ENCODE measurements around the gene GUCA1A. TPM values are rescaled to one million over a fixed set of nuclear protein-coding genes. Genes with fewer than 3 reads are reported as not detected.
A peak's percentile ranks its signal among the peaks of the same experiment; 100 is the strongest.
"Not testable (repeated sequence)": the region's sequence is repeated elsewhere in the genome, so short reads cannot be mapped to it uniquely, and the experiment has no call there.

The GUCA1A gene
- total RNA-seq, 2 experiments from 2014 or later, result 0.20 TPM; not detected in 1

DNA sequence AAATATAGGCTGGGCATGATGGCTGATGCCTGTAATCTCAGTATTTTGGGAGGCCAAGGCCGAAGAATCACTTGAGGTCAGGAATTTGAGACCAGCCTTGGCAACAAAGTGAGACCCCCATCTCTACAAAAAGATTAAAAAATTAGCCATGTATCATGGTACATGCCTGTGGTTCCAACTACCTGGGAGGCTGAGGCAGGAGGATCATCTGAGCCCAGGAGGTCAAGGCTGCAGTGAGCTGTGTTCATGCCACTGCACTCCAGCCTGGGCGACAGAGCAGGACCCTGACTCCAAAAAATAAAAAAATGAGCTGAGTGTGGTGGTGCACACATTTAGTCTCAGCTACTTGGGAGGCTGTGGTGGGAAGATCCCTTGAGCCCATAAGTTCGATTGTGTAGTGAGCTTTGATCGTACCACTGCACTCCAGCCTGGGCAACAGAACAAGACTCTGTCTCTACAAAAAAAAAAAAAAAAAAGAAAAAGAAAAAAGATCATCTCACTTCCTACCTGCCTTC is 31.7 kb downstream of the GUCA1A start:
- Mint-ChIP-seq H3K4me1 (ENCODE audit: low read depth) (peaks cover 3% of the 10 kb centered on the region), H3K4me3 (no peak overlapping the region), H3K27me3 (no peaks in the 10 kb centered on the region), H3K9me3 (no peaks in the 10 kb centered on the region), H3K27ac (no peak overlapping the region), H3K36me3 (ENCODE audit: low read depth) (peaks cover 36% of the 10 kb centered on the region)
- CTCF ChIA-PET, result interaction anchor here (1.1 to 2.5 kb wide), 3 partner anchors 12 to 343 kb away, joined by 3 to 11 read pairs (median 4); no protein-coding TSS in a partner anchor
- TF ChIP-seq, protein P1, sequence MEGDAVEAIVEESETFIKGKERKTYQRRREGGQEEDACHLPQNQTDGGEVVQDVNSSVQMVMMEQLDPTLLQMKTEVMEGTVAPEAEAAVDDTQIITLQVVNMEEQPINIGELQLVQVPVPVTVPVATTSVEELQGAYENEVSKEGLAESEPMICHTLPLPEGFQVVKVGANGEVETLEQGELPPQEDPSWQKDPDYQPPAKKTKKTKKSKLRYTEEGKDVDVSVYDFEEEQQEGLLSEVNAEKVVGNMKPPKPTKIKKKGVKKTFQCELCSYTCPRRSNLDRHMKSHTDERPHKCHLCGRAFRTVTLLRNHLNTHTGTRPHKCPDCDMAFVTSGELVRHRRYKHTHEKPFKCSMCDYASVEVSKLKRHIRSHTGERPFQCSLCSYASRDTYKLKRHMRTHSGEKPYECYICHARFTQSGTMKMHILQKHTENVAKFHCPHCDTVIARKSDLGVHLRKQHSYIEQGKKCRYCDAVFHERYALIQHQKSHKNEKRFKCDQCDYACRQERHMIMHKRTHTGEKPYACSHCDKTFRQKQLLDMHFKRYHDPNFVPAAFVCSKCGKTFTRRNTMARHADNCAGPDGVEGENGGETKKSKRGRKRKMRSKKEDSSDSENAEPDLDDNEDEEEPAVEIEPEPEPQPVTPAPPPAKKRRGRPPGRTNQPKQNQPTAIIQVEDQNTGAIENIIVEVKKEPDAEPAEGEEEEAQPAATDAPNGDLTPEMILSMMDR (IDR thresholded peaks at IDR 0.05), result no peak
- intact Hi-C loops (cut with micrococcal nuclease), result no loop called here
- DNase-seq (no peak), ATAC-seq (no peak)
- POLR2A ChIA-PET, result interaction anchor here (1.0 kb wide), 1 partner anchor 12 kb away, joined by 3 read pairs; no protein-coding TSS in a partner anchor

DNA sequence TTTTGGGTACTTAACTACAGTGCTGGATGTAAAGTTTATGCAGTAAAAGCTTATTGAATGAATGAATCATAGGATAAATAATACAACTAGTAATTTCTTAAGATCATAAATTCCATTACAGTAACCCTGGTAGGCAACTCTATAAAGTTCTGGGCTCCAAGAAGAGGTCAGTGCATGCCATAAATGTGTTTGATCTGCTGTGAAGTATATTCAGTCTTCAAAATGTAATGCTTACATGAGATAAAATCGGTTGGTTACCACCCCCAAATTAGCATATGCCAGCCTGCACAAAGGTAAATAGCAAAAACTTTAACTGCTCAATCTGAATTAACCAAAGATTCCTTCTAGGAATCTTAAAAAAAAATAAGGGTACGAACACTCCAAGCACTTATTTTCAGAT is 34.4 kb downstream of the GUCA1A start:
- DNase-seq; H3K9me3 Mint-ChIP-seq; POLR2A ChIA-PET; H3K27me3 Mint-ChIP-seq; ATAC-seq; intact Hi-C loops (cut with micrococcal nuclease); H3K4me1 Mint-ChIP-seq (ENCODE audit: low read depth); H3K27ac Mint-ChIP-seq; H3K4me3 Mint-ChIP-seq: not testable (repeated sequence)
- CTCF ChIA-PET, result interaction anchor here (1.0 kb wide), 1 partner anchor 340 kb away, joined by 3 read pairs; no protein-coding TSS in a partner anchor
- H3K36me3 Mint-ChIP-seq (ENCODE audit: low read depth), result peaks cover 39% of the 10 kb centered on the region

DNA sequence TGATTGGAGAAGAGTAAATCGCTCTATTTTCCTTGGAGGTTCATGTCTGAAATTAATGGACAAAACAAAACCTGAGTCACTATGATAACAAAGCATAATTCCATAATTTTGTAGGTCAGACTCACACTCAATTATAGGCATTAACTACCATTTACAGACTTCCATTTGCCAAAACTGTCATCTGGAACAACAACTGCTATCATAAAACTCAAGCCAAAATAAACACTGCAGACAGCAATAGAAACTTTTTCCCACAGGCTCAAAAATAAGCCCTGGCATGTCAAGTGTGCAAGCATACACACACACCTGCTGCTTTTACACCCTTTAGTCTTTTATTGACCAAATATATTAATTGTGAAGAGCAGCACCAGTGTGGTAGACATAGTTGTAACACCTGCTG is 37.4 kb downstream of the GUCA1A start:
- TF ChIP-seq, protein P1 (IDR thresholded peaks at IDR 0.05), result no peak
- Mint-ChIP-seq H3K27ac (no peak overlapping the region), H3K27me3 (no peaks in the 10 kb centered on the region), H3K9me3 (no peaks in the 10 kb centered on the region), H3K4me1 (ENCODE audit: low read depth) (peaks cover 16% of the 10 kb centered on the region), H3K4me3 (no peak overlapping the region), H3K36me3 (ENCODE audit: low read depth) (peaks cover 42% of the 10 kb centered on the region)
- ATAC-seq (no peak), DNase-seq (no peak)
- ChIA-PET CTCF (no interaction called here), POLR2A (no interaction called here)
- intact Hi-C loops (cut with micrococcal nuclease), result loop anchor here (10.0 kb wide), 1 partner anchor 286 kb away; the partner anchor contains the start of genes BYSL and MED20

DNA sequence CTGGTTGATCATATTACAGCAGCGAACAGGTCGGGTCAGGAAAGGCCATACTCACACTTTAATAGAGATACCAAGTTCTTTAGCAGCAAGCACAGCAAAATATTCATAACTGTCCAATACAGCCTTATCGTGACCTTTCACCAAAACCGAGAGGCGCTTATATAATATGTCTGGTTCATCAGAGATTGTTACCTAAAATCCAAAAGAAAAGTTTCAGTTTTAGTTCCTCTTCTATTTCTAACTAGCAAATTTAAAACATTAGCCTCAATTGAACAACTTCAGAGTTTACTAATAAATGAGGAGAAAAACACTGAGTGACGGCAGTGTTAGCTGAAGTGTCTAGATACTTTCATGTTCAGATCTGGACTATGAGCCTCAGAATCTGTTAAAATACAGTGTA is 38.6 kb downstream of the GUCA1A start:
- TF ChIP-seq, protein P1 (IDR thresholded peaks at IDR 0.05), result no peak

DNA sequence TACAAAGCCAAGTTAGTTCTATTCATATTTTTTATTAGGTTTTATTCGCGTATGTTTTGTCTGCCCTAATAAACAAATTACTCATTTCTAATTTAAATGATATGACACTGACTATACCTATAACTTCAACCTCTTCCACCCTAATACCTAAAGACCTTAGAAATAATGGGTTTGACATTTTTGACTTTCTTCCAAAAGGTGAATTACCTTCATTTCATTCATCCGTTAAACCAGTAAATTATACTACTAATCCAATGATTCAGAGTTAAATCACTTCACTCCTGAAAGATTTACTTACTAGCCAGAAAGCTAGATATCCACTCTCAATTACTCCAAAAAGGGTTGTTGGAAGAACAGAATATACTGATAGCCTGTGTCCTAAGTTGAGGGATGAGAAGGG is 39.3 kb downstream of the GUCA1A start:
- intact Hi-C loops (cut with micrococcal nuclease), result loop anchor here (10.0 kb wide), 1 partner anchor 288 kb away; the partner anchor contains the start of genes BYSL and MED20
- peaks cover 40% of the 10 kb centered on the region for H3K36me3 Mint-ChIP-seq (ENCODE audit: low read depth)
- DNase-seq (no peak), ATAC-seq (no peak)
- H3K4me3 Mint-ChIP-seq, result no peak overlapping the region
- ChIA-PET CTCF (interaction anchor here (0.9 to 5.1 kb wide), 4 partner anchors 48 to 335 kb away, joined by 3 to 53 read pairs (median 7); no protein-coding TSS in a partner anchor), POLR2A (no interaction called here)
- no peaks in the 10 kb centered on the region for H3K9me3 Mint-ChIP-seq
- H3K27ac Mint-ChIP-seq, result no peak overlapping the region
- TF ChIP-seq, protein P1 (IDR thresholded peaks at IDR 0.05), result no peak
- H3K27me3 Mint-ChIP-seq, result no peaks in the 10 kb centered on the region
- peaks cover 28% of the 10 kb centered on the region for H3K4me1 Mint-ChIP-seq (ENCODE audit: low read depth)

More for the DNA sequence above, 38.6 kb downstream of the GUCA1A start:
- ATAC-seq, result no peak
- no peaks in the 10 kb centered on the region for H3K9me3 Mint-ChIP-seq
- ChIA-PET POLR2A (no interaction called here), CTCF (interaction anchor here (0.9 to 1.8 kb wide), 2 partner anchors 108 to 336 kb away, joined by 5 to 9 read pairs; no protein-coding TSS in a partner anchor)
- H3K27ac Mint-ChIP-seq, result no peak overlapping the region
- H3K27me3 Mint-ChIP-seq, result no peaks in the 10 kb centered on the region
- no peak for DNase-seq
- peaks cover 38% of the 10 kb centered on the region for H3K36me3 Mint-ChIP-seq (ENCODE audit: low read depth)
- H3K4me3 Mint-ChIP-seq, result no peak overlapping the region
- intact Hi-C loops (cut with micrococcal nuclease), result loop anchor here (10.0 kb wide), 1 partner anchor 287 kb away; the partner anchor contains the start of genes BYSL and MED20
- peaks cover 25% of the 10 kb centered on the region for H3K4me1 Mint-ChIP-seq (ENCODE audit: low read depth)

DNA sequence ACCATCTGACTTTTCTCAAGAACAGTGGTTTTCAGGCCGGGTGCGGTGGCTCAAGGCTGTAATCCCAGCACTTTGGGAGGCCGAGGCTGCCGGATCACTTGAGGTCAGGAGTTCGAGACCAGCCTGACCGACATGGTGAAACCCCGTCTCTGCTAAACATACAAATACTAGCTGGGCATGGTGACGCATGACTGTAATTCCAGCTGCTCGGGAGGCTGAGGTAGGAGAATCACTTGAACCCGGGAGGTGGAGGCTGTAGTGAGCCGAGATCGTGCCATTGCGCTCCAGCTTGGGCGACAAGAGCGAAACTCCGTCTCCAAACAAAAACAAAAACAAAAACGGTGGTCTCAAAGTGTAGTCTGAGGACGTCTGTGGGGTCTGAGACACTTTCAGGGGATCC is 43.3 kb downstream of the GUCA1A start:
- H3K9me3 Mint-ChIP-seq, H3K27me3 Mint-ChIP-seq, ATAC-seq, DNase-seq: not testable (repeated sequence)
- peaks cover 31% of the 10 kb centered on the region for H3K4me1 Mint-ChIP-seq (ENCODE audit: low read depth)
- H3K4me3 Mint-ChIP-seq, result peak overlapping the region; percentile 100
- intact Hi-C loops (cut with micrococcal nuclease), result loop anchor here (10.0 kb wide), 1 partner anchor 292 kb away; the partner anchor contains the start of genes BYSL and MED20
- peak overlapping the region; percentile 60 for H3K27ac Mint-ChIP-seq
- ChIA-PET POLR2A (interaction anchor here (0.8 to 1.5 kb wide), 3 partner anchors 10 to 174 kb away, joined by 3 to 7 read pairs (median 4); no protein-coding TSS in a partner anchor), CTCF (interaction anchor here (0.7 to 5.1 kb wide), 8 partner anchors 8 to 347 kb away, joined by 3 to 53 read pairs (median 4); partner anchors contain the start of genes TAF8 and UBR2)
- H3K36me3 Mint-ChIP-seq (ENCODE audit: low read depth), result peaks cover 22% of the 10 kb centered on the region

Data from activated CD8-positive, alpha-beta T cell treated with anti-CD3 and anti-CD28 coated beads for 36 hours (primary cell).